Measurements from ENCODE around the gene MYH15.

GRCh38 chr3:108497271-108497670 lies 13.1 kb downstream of the MYH15 start:
- TF ChIP-seq CTCF (conservative IDR thresholded peaks at IDR 0.05; ENCODE audit: low read length) (no peak), EZH2phosphoT487 (IDR thresholded peaks at IDR 0.05; ENCODE audit: borderline replicate concordance, low read depth, low read length) (no peak)

Data from OCI-LY7 (cell line).